ENCODE measurements around the gene PHACTR1. TPM values are rescaled to one million over a fixed set of nuclear protein-coding genes. Genes with fewer than 3 reads are reported as not detected.
"Not testable (repeated sequence)": the region's sequence is repeated elsewhere in the genome, so short reads cannot be mapped to it uniquely, and the experiment has no call there.

PHACTR1 gene
- total RNA-seq, 1 donor from 2014 or later, result 3.9 TPM

GRCh38 chr6:13238017-13238416 lies 521.5 kb downstream of the PHACTR1 start:
- DNase-seq (ENCODE audit: low read depth), result no peak

GRCh38 chr6:13238640-13239216 lies 522.2 kb downstream of the PHACTR1 start:
- no peak for DNase-seq (ENCODE audit: low read depth)

GRCh38 chr6:13239530-13240455 lies 523.2 kb downstream of the PHACTR1 start:
- no peak for DNase-seq (ENCODE audit: low read depth)

GRCh38 chr6:13241364-13241763 lies 524.8 kb downstream of the PHACTR1 start:
- DNase-seq (ENCODE audit: low read depth), result no peak

- no peak for DNase-seq (ENCODE audit: low read depth)
Observed at GRCh38 chr6:13242178-13242577, 525.6 kb downstream of the PHACTR1 start.

GRCh38 chr6:13242590-13242989 lies 526.0 kb downstream of the PHACTR1 start:
- DNase-seq (ENCODE audit: low read depth), result no peak

- DNase-seq (ENCODE audit: low read depth), result no peak
Observed at GRCh38 chr6:13243033-13243432, 526.5 kb downstream of the PHACTR1 start.

GRCh38 chr6:13243745-13244144 lies 527.2 kb downstream of the PHACTR1 start:
- not testable (repeated sequence) for DNase-seq (ENCODE audit: low read depth)

GRCh38 chr6:13247627-13248026 lies 531.1 kb downstream of the PHACTR1 start:
- DNase-seq (ENCODE audit: low read depth), result no peak

- no peak for DNase-seq (ENCODE audit: low read depth)
Observed at GRCh38 chr6:13248053-13248452, 531.5 kb downstream of the PHACTR1 start.

GRCh38 chr6:13248584-13248985 lies 532.0 kb downstream of the PHACTR1 start:
- no peak for DNase-seq (ENCODE audit: low read depth)

GRCh38 chr6:13248994-13249393 lies 532.4 kb downstream of the PHACTR1 start:
- no peak for DNase-seq (ENCODE audit: low read depth)

- DNase-seq (ENCODE audit: low read depth), result no peak
Observed at GRCh38 chr6:13249817-13250216, 533.2 kb downstream of the PHACTR1 start.

- no peak for DNase-seq (ENCODE audit: low read depth)
Observed at GRCh38 chr6:13250703-13251102, 534.1 kb downstream of the PHACTR1 start.

GRCh38 chr6:13251242-13251641 lies 534.7 kb downstream of the PHACTR1 start:
- no peak for DNase-seq (ENCODE audit: low read depth)

GRCh38 chr6:13252790-13253189 lies 536.2 kb downstream of the PHACTR1 start:
- no peak for DNase-seq (ENCODE audit: low read depth)

- no peak for DNase-seq (ENCODE audit: low read depth)
Observed at GRCh38 chr6:13253272-13253671, 536.7 kb downstream of the PHACTR1 start.

- DNase-seq (ENCODE audit: low read depth), result no peak
Observed at GRCh38 chr6:13256266-13257001, 539.9 kb downstream of the PHACTR1 start.

- DNase-seq (ENCODE audit: low read depth), result no peak
Observed at GRCh38 chr6:13259393-13259792, 542.8 kb downstream of the PHACTR1 start.

GRCh38 chr6:13260101-13260598 lies 543.6 kb downstream of the PHACTR1 start:
- DNase-seq (ENCODE audit: low read depth), result no peak

GRCh38 chr6:13260831-13261230 lies 544.3 kb downstream of the PHACTR1 start:
- DNase-seq (ENCODE audit: low read depth), result no peak

GRCh38 chr6:13261464-13261994 lies 545.0 kb downstream of the PHACTR1 start:
- no peak for DNase-seq (ENCODE audit: low read depth)
